Activated naive CD8-positive, alpha-beta T cell treated with anti-CD3 and anti-CD28 coated beads, Interleukin-2, amount 50 U/mL, for 16 hours (primary cell): Measurements from ENCODE around the gene TMEM214.

Experiments used
- DNase-seq: peaks from one replicate; pipeline ENCODE4 v3.0.0-alpha.2; 2020; ENCODE audit warnings: low read depth, low spot score

TMEM214 gene

GRCh38 chr2:27010139-27010538 is 22.6 kb upstream of the TMEM214 start:
- DNase-seq: no peak

GRCh38 chr2:27013738-27014137 is 19.0 kb upstream of the TMEM214 start:
- no peak for DNase-seq

GRCh38 chr2:27014771-27015433 is 17.9 kb upstream of the TMEM214 start:
- DNase-seq: no peak

DNA sequence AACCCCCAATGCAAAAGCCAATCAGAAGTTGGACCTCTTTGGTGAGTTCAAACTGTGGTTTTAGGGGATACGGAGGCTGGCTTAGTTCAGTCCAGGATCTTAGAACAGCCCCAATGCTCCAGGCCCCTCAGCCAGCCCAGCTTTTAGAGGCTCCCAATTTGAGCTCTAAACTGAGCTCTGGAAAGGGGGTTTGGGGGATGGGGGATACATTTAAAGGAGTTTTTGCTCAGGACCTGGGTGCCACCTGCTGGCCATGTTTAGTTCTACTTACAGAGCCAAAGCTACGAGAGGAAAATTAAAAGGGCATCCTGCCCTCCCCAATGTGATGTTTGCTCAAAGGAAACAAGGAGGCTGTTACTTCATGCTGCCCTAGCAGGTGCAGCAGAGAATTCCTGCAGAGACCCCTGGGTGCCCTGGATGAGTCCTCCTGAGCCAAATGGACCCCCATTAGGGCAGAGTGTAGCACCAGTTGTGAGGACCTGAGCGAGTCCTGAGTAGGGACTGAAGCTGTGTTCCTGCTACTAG is 15.9 kb upstream of the TMEM214 start:
- peak; percentile 15 for DNase-seq

GRCh38 chr2:27018142-27018541 is 14.6 kb upstream of the TMEM214 start:
- DNase-seq: no peak

- DNase-seq: no peak
These were observed 13.3 kb upstream of the TMEM214 start for GRCh38 chr2:27019459-27019858.

- DNase-seq: no peak
These were observed 12.6 kb upstream of the TMEM214 start for GRCh38 chr2:27019931-27020855.

GRCh38 chr2:27021253-27022049 is 11.3 kb upstream of the TMEM214 start:
- DNase-seq: no peak

GRCh38 chr2:27023740-27024139 is 9.0 kb upstream of the TMEM214 start:
- no peak for DNase-seq

GRCh38 chr2:27024188-27024587 is 8.6 kb upstream of the TMEM214 start:
- no peak for DNase-seq

DNA sequence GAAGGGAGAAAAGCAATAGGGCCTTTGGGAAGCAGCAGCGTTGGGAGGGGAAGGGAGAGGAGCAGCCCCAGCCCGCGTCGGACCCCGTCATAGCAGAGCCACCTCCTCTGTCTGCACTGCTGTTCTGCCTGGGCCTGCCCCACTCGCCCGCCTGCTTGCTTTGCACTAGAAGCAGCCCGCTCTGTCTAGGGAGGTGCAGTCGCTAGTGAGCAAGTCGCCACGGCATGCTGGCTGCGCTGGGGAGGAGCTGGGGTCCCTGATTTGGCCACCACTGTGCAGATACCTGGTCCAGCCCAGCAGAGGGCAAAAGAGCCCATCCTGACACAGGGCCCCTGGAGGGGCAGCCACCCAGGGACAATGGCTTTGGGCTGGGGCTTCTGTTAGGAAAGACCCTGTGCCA is 8.0 kb upstream of the TMEM214 start:
- DNase-seq: no peak

DNA sequence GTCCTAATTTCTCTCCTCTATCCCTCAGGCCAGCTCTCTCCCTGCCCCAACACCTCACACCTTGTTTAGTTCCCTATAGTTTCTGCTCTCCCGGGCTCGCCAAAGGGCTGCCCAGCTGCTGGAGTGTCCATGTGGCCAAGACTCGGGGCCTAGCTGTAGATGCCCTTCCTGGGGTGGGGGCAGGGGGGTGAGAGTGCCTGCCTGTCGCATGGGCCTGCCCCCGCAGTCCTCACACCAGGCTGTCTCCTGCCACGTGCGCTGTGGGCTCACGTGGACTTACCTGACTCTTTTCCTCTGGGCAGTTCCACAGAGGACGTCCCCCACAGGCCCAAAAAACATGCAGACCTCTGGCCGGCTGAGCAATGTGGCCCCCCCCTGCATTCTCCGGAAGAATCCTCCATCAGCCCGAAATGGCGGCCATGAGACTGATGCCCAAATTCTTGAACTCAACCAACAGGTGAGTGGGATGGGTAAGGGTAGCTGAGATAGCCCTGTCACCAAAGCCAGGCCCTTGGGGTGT is 7.4 kb upstream of the TMEM214 start:
- no peak for DNase-seq

GRCh38 chr2:27025861-27026851 is 6.6 kb upstream of the TMEM214 start:
- DNase-seq: no peak

GRCh38 chr2:27027211-27027651 is 5.5 kb upstream of the TMEM214 start:
- DNase-seq: no peak

GRCh38 chr2:27029051-27029450 is 3.7 kb upstream of the TMEM214 start:
- DNase-seq: no peak

DNA sequence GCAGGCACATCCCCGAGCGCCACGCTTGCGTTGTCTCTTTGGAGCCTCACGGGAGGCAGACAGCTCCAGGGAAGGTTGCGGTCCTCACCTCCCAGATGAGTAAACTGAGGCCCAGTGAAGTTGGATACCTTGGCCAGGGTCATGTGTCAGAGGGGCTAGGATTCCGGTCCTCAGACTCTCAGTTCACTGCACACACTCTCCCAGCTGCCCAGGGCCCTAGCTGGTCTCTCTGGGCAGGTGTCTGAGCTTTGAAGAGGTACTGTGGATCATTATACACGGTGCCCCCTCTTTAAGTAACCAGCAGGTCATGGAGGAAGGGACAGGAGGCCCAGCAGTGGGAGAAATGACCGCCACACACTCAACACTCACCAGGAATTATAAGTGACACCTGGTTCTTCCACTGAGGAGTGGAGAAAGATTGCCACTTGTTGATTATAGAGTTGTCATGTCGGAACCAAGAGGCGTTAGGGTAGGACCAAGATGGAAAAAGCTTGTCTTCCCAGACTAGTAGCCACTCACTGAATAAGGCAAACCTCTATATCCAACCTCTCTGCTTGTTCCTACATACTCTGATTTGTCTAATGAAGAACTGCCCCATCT is 588 bp downstream of the TMEM214 start:
- DNase-seq: no peak

GRCh38 chr2:27038012-27038411 is 5.2 kb downstream of the TMEM214 start:
- DNase-seq: no peak

- DNase-seq: no peak
These were observed 6.0 kb downstream of the TMEM214 start for GRCh38 chr2:27038631-27039339.

- DNase-seq: no peak
These were observed 6.7 kb downstream of the TMEM214 start for GRCh38 chr2:27039426-27039825.
